HEK293 (cell line): ENCODE results near the gene CIDEB.
A peak's percentile ranks its signal among the peaks of the same experiment; 100 is the strongest.

Experiments used
- CTCF ChIA-PET: fragments of 350-600 bp; formaldehyde crosslinking; extraction: SDS; loops from one replicate; lab custom pipeline; 2021; ENCODE audit warnings: antibody characterized with exemption; lab: Yijun Ruan, JAX
- POLR2A ChIA-PET: fragments of 300-600 bp; formaldehyde crosslinking; extraction: SDS; loops from one replicate; lab custom pipeline; 2020; ENCODE audit warnings: antibody characterized with exemption, inconsistent platforms; lab: Yijun Ruan, JAX
- H3K27ac ChIP-seq: fragments of 200-500 bp; sonication (Bioruptor generic); 2 replicates; pipeline ENCODE4 v1.5.1; 2014; ENCODE audit warnings: low read depth, low read length, control low read depth, inconsistent platforms; ENCODE audit errors: extremely low read depth
- H3K36me3 ChIP-seq, 2 experiments: fragments of 200-500 bp in 1 of 2; sonication (Bioruptor generic) in 1 of 2; 1 replicate in 1 of 2; 2 replicates in 1 of 2; pipeline ENCODE4 v1.5.1; 2014 to 2017; ENCODE audit warnings: inconsistent platforms in 2 of 2, low read length in 2 of 2; ENCODE audit not compliant: control insufficient read depth in 2 of 2, insufficient read depth in 1 of 2
- H3K4me1 ChIP-seq: fragments of 200-500 bp; sonication (Bioruptor generic); 2 replicates; pipeline ENCODE4 v1.5.1; 2014; ENCODE audit warnings: mild to moderate bottlenecking, low read length, inconsistent platforms; ENCODE audit not compliant: control insufficient read depth, insufficient read depth
- H3K4me3 ChIP-seq: 2 replicates; pipeline ENCODE4 v1.5.1; 2011; ENCODE audit warnings: low read depth, mild to moderate bottlenecking, control low read depth, low read length, moderate library complexity
- H3K9me3 ChIP-seq: fragments of 200-500 bp; sonication (Bioruptor generic); 2 replicates; pipeline ENCODE4 v1.5.1; 2014; ENCODE audit warnings: low read depth, low read length, inconsistent platforms; ENCODE audit not compliant: control insufficient read depth, insufficient read depth
- EGR2 ChIP-seq: fragments of 450-650 bp; formaldehyde crosslinking; IDR thresholded peaks from 2 replicates; pipeline ENCODE4 v1.5.1; 2016; ENCODE audit warnings: low read depth, missing biosample characterization, missing genetic modification characterization
- IKZF3 ChIP-seq: fragments of 450-650 bp; IDR thresholded peaks from 2 replicates; pipeline ENCODE4 v1.5.0; 2018; ENCODE audit warnings: missing biosample characterization, mild to moderate bottlenecking, missing genetic modification characterization, moderate library complexity
- KLF16 ChIP-seq: fragments of 450-650 bp; formaldehyde crosslinking; IDR thresholded peaks from 2 replicates; pipeline ENCODE4 v1.5.1; 2017; ENCODE audit warnings: missing biosample characterization, missing genetic modification characterization
- SP2 ChIP-seq: fragments of 450-650 bp; formaldehyde crosslinking; IDR thresholded peaks from 2 replicates; pipeline ENCODE4 v1.5.1; 2016; ENCODE audit warnings: missing biosample characterization, missing genetic modification characterization
- ZFHX2 ChIP-seq: fragments of 450-650 bp; formaldehyde crosslinking; conservative IDR thresholded peaks from 2 replicates; pipeline ENCODE4 v1.5.1; 2016; ENCODE audit warnings: missing biosample characterization, missing genetic modification characterization
- ZFP41 ChIP-seq: fragments of 450-650 bp; formaldehyde crosslinking; IDR thresholded peaks from 2 replicates; pipeline ENCODE4 v1.5.1; 2016; ENCODE audit warnings: missing biosample characterization, missing genetic modification characterization, borderline replicate concordance
- ZNF248 ChIP-seq: fragments of 450-650 bp; formaldehyde crosslinking; IDR thresholded peaks from 2 replicates; pipeline ENCODE4 v1.5.1; 2017; ENCODE audit warnings: missing biosample characterization, missing genetic modification characterization
- ZNF37A ChIP-seq: fragments of 450-650 bp; IDR thresholded peaks from 2 replicates; pipeline ENCODE4 v1.5.1; 2018; ENCODE audit warnings: missing biosample characterization, missing genetic modification characterization
- ZNF391 ChIP-seq: fragments of 450-650 bp; formaldehyde crosslinking; IDR thresholded peaks from 2 replicates; pipeline ENCODE4 v1.5.1; 2016; ENCODE audit warnings: low read depth, missing biosample characterization, missing genetic modification characterization, borderline replicate concordance
- ZNF416 ChIP-seq: fragments of 450-650 bp; formaldehyde crosslinking; IDR thresholded peaks from 2 replicates; pipeline ENCODE4 v1.5.1; 2016; ENCODE audit warnings: missing biosample characterization, missing genetic modification characterization
- ZNF596 ChIP-seq: fragments of 450-650 bp; IDR thresholded peaks from 2 replicates; pipeline ENCODE4 v1.5.0; 2018; ENCODE audit warnings: missing biosample characterization, mild to moderate bottlenecking, missing genetic modification characterization, moderate library complexity
- ZNF624 ChIP-seq: fragments of 450-650 bp; formaldehyde crosslinking; IDR thresholded peaks from 2 replicates; pipeline ENCODE4 v1.5.1; 2017; ENCODE audit warnings: missing biosample characterization, missing genetic modification characterization
- ZNF664 ChIP-seq: fragments of 450-650 bp; formaldehyde crosslinking; IDR thresholded peaks from 2 replicates; pipeline ENCODE4 v1.5.1; 2016; ENCODE audit warnings: missing biosample characterization, missing genetic modification characterization
- TF ChIP-seq, protein P1 (sequence below): fragments of 450-650 bp; formaldehyde crosslinking; IDR thresholded peaks from 2 replicates; pipeline ENCODE4 v1.5.1; 2016; ENCODE audit warnings: missing biosample characterization, missing genetic modification characterization
- TF ChIP-seq, protein P2 (sequence below): fragments of 450-650 bp; formaldehyde crosslinking; IDR thresholded peaks from 2 replicates; pipeline ENCODE4 v1.5.1; 2017; ENCODE audit warnings: missing biosample characterization, missing genetic modification characterization
- TF ChIP-seq, protein P3 (sequence below): fragments of 450-650 bp; formaldehyde crosslinking; IDR thresholded peaks from 2 replicates; pipeline ENCODE4 v1.5.1; 2016; ENCODE audit warnings: missing biosample characterization, missing genetic modification characterization

CIDEB gene

GRCh38 chr14:24268225-24268624, 39.6 kb downstream of the CIDEB start (continued):
- TF ChIP-seq ZNF248: no peak

DNA sequence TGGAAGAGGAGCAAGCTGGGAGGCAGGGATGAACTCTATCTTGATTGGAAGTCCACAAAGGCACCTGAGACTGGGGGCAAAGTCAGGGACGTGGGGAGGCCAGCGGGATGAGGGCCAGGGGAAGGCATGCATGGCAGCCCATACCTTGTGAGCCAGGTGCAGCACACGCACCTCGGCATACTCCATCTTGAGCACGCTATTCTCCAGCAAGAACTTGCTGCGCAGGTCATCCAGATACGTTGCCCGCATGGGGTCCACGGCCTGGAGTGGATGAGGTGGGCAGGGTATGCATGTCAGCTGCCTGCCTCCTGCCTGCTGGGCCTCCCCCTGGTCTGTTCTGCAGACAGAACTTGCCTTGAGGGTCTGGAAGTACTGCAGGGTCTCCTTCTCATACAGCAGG, 40.3 kb downstream of the CIDEB start:
- CTCF ChIA-PET: no interaction called here
- no peaks in the 10 kb centered on the region for H3K9me3 ChIP-seq
- H3K27ac ChIP-seq: no peak overlapping the region
- TF ChIP-seq, protein P1, sequence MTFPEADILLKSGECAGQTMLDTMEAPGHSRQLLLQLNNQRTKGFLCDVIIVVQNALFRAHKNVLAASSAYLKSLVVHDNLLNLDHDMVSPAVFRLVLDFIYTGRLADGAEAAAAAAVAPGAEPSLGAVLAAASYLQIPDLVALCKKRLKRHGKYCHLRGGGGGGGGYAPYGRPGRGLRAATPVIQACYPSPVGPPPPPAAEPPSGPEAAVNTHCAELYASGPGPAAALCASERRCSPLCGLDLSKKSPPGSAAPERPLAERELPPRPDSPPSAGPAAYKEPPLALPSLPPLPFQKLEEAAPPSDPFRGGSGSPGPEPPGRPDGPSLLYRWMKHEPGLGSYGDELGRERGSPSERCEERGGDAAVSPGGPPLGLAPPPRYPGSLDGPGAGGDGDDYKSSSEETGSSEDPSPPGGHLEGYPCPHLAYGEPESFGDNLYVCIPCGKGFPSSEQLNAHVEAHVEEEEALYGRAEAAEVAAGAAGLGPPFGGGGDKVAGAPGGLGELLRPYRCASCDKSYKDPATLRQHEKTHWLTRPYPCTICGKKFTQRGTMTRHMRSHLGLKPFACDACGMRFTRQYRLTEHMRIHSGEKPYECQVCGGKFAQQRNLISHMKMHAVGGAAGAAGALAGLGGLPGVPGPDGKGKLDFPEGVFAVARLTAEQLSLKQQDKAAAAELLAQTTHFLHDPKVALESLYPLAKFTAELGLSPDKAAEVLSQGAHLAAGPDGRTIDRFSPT (tag by site-specific recombination): no peak
- no peak for TF ChIP-seq SP2 (tag by site-specific recombination)
- TF ChIP-seq ZNF624: no peak
- TF ChIP-seq, protein P2, sequence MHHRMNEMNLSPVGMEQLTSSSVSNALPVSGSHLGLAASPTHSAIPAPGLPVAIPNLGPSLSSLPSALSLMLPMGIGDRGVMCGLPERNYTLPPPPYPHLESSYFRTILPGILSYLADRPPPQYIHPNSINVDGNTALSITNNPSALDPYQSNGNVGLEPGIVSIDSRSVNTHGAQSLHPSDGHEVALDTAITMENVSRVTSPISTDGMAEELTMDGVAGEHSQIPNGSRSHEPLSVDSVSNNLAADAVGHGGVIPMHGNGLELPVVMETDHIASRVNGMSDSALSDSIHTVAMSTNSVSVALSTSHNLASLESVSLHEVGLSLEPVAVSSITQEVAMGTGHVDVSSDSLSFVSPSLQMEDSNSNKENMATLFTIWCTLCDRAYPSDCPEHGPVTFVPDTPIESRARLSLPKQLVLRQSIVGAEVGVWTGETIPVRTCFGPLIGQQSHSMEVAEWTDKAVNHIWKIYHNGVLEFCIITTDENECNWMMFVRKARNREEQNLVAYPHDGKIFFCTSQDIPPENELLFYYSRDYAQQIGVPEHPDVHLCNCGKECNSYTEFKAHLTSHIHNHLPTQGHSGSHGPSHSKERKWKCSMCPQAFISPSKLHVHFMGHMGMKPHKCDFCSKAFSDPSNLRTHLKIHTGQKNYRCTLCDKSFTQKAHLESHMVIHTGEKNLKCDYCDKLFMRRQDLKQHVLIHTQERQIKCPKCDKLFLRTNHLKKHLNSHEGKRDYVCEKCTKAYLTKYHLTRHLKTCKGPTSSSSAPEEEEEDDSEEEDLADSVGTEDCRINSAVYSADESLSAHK (tag by site-specific recombination): no peak
- TF ChIP-seq, protein P3, sequence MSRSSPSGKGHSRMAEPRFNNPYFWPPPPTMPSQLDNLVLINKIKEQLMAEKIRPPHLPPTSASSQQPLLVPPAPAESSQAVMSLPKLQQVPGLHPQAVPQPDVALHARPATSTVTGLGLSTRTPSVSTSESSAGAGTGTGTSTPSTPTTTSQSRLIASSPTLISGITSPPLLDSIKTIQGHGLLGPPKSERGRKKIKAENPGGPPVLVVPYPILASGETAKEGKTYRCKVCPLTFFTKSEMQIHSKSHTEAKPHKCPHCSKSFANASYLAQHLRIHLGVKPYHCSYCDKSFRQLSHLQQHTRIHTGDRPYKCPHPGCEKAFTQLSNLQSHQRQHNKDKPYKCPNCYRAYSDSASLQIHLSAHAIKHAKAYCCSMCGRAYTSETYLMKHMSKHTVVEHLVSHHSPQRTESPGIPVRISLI: no peak
- TF ChIP-seq KLF16: no peak
- TF ChIP-seq ZNF391: no peak
- TF ChIP-seq ZNF664 (tag by site-specific recombination): no peak
- TF ChIP-seq, all 188 proteins: peak for 0
- peaks cover 0 to 39% of the 10 kb centered on the region in 2 experiments; a peak in 1 of 3 replicates for H3K36me3 ChIP-seq
- H3K4me1 ChIP-seq: peaks cover 3% of the 10 kb centered on the region; the same call in 1 of the 2 replicates
- POLR2A ChIA-PET: interaction anchor here (0.6 kb wide), 1 partner anchor 37 kb away, joined by 4 read pairs; no protein-coding TSS in a partner anchor
- no peak overlapping the region for H3K4me3 ChIP-seq

DNA sequence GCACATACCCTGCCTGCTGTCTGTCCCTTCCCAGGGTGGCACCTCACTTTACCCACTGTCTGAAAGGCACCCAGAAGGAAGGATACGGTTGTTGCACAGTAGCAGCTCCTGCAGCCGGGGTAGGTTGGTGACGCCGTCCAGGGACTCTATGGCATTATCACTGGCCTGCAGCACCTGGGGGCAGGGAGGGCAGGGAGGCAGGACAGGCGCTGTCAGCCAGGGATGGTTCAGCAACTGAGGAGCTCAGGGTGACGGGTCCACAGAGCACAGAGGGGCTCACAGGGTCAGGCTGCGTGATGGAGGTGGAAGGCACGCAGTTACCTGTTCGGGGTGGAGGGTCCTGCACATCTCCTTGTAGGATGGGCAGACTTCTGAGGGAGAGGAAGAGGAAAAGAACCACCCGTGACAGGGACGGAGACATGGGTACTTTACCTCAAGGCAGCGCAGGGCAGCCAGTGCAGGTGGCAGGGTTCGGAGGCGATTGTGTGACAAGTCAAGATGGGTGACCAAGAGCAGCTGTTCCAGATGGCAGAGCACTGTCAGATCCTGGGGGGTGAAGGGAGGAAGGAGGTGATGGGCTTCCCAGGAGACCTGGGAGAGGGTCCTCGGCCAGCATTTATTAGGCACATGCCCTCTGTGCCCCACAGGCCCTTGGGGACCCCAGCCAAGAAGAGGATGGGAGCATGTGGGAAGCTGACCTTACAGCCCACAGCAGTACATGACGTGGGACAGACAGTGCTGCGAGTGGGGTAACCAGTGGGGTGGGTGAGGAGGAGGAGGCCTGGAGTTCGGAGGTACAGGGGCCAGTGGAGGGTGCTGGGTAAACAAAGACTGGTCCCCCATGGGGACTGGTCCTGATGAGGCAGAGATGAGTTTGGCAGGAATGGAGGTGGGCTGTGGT, 41.2 kb downstream of the CIDEB start:
- H3K27ac ChIP-seq: no peak overlapping the region
- ChIA-PET CTCF (interaction anchor here (1.2 to 1.6 kb wide), 3 partner anchors 15 to 30 kb away, joined by 3 to 4 read pairs (median 4); partner anchors contain the start of gene TINF2), POLR2A (interaction anchor here (0.6 to 1.6 kb wide), 3 partner anchors 24 to 40 kb away, joined by 3 to 4 read pairs (median 4); partner anchors contain the start of gene TINF2)
- H3K4me1 ChIP-seq: no peaks in the 10 kb centered on the region
- H3K9me3 ChIP-seq: no peaks in the 10 kb centered on the region
- H3K36me3 ChIP-seq: peaks cover 0 to 39% of the 10 kb centered on the region in 2 experiments; a peak in 1 of 3 replicates
- no peak overlapping the region for H3K4me3 ChIP-seq
- no peak for TF ChIP-seq ZNF416 (tag by site-specific recombination)
- TF ChIP-seq EGR2 (tag by site-specific recombination): peak; percentile 13; the same call in 1 of the 2 replicates

DNA sequence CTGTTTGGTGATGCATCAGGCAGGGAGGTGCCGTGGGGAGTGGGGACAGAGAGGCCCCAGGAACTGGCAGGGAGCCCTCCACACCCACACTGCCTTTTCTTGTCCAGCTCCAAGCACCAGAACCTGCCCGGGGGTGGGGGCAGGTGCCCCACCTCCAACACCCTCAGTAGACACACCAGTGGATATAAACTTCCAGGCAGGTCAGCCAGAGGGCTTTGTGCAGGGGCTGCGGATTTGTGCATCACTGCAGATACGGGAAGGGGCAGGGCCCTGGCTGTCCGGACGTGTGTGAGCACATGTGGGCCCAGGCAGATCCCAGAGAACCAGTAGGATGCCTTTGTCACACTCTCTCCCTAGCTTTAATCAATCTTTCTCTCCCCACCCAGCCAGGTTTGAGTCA, 43.5 kb downstream of the CIDEB start:
- TF ChIP-seq ZNF596 (no peak), ZFHX2 (tag by site-specific recombination) (peak; percentile 33; the same call in 1 of the 2 replicates), ZFP41 (tag by site-specific recombination) (no peak), ZNF37A (tag by site-specific recombination) (no peak), IKZF3 (tag by site-specific recombination) (no peak), EGR2 (tag by site-specific recombination) (peak; percentile 50; the same call in 1 of the 2 replicates)
- ChIA-PET CTCF (no interaction called here), POLR2A (interaction anchor here (3.2 kb wide), 1 partner anchor 22 kb away, joined by 14 read pairs; the partner anchor contains the start of gene TINF2)
- peaks cover 0 to 34% of the 10 kb centered on the region in 2 experiments; a peak in 1 of 3 replicates for H3K36me3 ChIP-seq
- H3K27ac ChIP-seq: no peak overlapping the region
- H3K9me3 ChIP-seq: no peaks in the 10 kb centered on the region
- no peaks in the 10 kb centered on the region for H3K4me1 ChIP-seq
- no peak overlapping the region for H3K4me3 ChIP-seq
